IMR-90 (cell line): ENCODE measurements around the gene MRAP2.

ENCODE experiments used
- CHD1 ChIP-seq: IDR thresholded peaks from 2 replicates; pipeline ENCODE4 v1.6.1; 2012; ENCODE audit warnings: low read depth, low read length, improper control_type of control experiment
- MXI1 ChIP-seq: IDR thresholded peaks from 2 replicates; pipeline ENCODE4 v1.6.1; 2012; ENCODE audit warnings: low read depth, mild to moderate bottlenecking, low read length, moderate library complexity, borderline replicate concordance
- POLR2A ChIP-seq: IDR thresholded peaks from 2 replicates; pipeline ENCODE4 v1.6.1; 2012; ENCODE audit warnings: mild to moderate bottlenecking, low read depth, low read length
- RCOR1 ChIP-seq: IDR thresholded peaks from 2 replicates; pipeline ENCODE4 v1.6.1; 2012; ENCODE audit warnings: mild to moderate bottlenecking, low read length, improper control_type of control experiment; ENCODE audit not compliant: insufficient replicate concordance
- RFX5 ChIP-seq: IDR thresholded peaks from 2 replicates; pipeline ENCODE4 v1.8.0; 2012; ENCODE audit warnings: low read depth, mild to moderate bottlenecking, low read length, moderate library complexity
- SMC3 ChIP-seq: fragments of 150-350 bp; IDR thresholded peaks from 2 replicates; pipeline ENCODE4 v1.6.1; 2016; ENCODE audit warnings: low read depth, mild to moderate bottlenecking, antibody characterized with exemption, low read length, moderate library complexity
- TF ChIP-seq, protein P1 (sequence below): conservative IDR thresholded peaks from 2 replicates; pipeline ENCODE4 v1.5.1; 2012; ENCODE audit warnings: mild to moderate bottlenecking, low read depth, low read length, improper control_type of control experiment
- TF ChIP-seq, protein P2 (sequence below): fragments of 150-350 bp; IDR thresholded peaks from 2 replicates; pipeline ENCODE4 v1.6.1; 2017; ENCODE audit warnings: mild to moderate bottlenecking, antibody characterized with exemption, low read length, low read depth

DNA sequence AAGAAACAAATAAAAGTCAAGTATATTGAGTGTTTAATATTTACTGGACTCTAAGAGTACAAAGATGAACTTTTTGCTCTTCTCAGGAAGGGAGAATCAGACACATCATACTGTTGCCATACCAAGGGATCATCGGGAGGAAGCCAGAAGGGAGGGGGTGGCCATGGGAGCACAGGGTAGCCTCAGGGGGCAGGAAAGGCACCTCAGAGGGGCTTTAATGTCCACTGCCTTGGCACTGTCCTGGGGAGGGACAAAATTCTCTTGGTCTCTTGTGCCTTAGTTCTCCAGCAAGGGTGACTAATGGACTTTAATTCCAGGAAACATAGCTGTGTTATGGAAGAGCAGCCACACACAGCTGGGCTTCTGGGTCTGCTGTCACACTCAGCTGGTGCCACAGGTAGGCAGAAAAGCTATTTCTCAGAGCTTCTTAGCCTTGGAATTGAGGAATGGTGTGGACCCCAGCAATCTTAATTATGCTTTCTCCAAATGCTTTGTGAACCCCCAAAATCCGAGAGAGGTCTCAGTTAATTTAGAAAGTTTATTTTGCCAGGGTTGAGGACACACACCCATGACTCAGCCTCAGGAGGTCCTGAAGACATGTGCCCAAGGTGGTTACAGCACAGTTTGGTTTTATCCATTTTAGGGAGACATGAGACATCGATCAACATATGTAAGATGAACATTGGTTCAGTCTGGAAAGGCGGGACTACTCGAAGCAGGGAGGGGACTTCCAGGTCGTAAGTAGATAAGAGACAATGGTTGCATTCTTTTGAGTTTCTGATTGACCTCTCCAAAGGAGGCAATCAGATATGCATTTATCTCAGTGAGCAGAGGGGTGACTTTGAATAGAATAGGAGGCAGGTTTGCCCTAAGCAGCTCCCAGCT lies 53.2 kb downstream of the MRAP2 start:
- TF ChIP-seq, protein P1, sequence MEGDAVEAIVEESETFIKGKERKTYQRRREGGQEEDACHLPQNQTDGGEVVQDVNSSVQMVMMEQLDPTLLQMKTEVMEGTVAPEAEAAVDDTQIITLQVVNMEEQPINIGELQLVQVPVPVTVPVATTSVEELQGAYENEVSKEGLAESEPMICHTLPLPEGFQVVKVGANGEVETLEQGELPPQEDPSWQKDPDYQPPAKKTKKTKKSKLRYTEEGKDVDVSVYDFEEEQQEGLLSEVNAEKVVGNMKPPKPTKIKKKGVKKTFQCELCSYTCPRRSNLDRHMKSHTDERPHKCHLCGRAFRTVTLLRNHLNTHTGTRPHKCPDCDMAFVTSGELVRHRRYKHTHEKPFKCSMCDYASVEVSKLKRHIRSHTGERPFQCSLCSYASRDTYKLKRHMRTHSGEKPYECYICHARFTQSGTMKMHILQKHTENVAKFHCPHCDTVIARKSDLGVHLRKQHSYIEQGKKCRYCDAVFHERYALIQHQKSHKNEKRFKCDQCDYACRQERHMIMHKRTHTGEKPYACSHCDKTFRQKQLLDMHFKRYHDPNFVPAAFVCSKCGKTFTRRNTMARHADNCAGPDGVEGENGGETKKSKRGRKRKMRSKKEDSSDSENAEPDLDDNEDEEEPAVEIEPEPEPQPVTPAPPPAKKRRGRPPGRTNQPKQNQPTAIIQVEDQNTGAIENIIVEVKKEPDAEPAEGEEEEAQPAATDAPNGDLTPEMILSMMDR: no peak
- TF ChIP-seq RCOR1: no peak
- TF ChIP-seq POLR2A: no peak
- TF ChIP-seq, protein P2, sequence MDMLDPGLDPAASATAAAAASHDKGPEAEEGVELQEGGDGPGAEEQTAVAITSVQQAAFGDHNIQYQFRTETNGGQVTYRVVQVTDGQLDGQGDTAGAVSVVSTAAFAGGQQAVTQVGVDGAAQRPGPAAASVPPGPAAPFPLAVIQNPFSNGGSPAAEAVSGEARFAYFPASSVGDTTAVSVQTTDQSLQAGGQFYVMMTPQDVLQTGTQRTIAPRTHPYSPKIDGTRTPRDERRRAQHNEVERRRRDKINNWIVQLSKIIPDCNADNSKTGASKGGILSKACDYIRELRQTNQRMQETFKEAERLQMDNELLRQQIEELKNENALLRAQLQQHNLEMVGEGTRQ: no peak
- TF ChIP-seq SMC3: no peak
- TF ChIP-seq RFX5: no peak
- no peak for TF ChIP-seq CHD1
- TF ChIP-seq MXI1: no peak
